A549 (cell line): ENCODE results near the gene ISCU. TPM values are rescaled to one million over a fixed set of nuclear protein-coding genes. Genes with fewer than 3 reads are reported as not detected.

Experiments
- ATAC-seq, 2 experiments: fragments of 200-7000 bp in 1 of 2; fragments of >200 bp in 1 of 2; cut with Nextera tagmentation in 1 of 2; cut with Tn5 transposase in 1 of 2; 3 replicates each; pipeline versions ENCODE4 v1.8.0 to v1.9.1; 2018 to 2020; ENCODE audit warnings: mild to moderate bottlenecking in 1 of 2, moderate library complexity in 1 of 2
- CTCF ChIA-PET: fragments of 300-600 bp; sonication (Branson Sonifier 250); formaldehyde crosslinking; extraction: SDS; loops from one replicate; lab custom pipeline; 2021; ENCODE audit warnings: antibody characterized with exemption, inconsistent platforms; lab: Yijun Ruan, JAX
- POLR2A ChIA-PET: fragments of 350-600 bp; formaldehyde crosslinking; extraction: SDS; loops from one replicate; lab custom pipeline; 2021; ENCODE audit warnings: antibody characterized with exemption, inconsistent platforms; lab: Yijun Ruan, JAX
- DNase-seq, 2 experiments: peaks; one replicate each; pipeline versions ENCODE4 v3.0.0 to v3.0.0-alpha.2; 2011 to 2016; ENCODE audit warnings: low read depth in 1 of 2, low spot score in 1 of 2
- FAIRE-seq: peaks from 2 replicates; lab custom pipeline; 2011; peaks lifted over from hg19 to GRCh38; lab: Jason Lieb, UNC
- H3K27ac ChIP-seq, 2 experiments: fragments of >200 bp; sonication (Bioruptor Twin); formaldehyde crosslinking; 3 replicates each; pipeline ENCODE4 v1.5.1; 2016 to 2017
- H3K4me1 ChIP-seq: fragments of >200 bp; sonication (Bioruptor Twin); formaldehyde crosslinking; 3 replicates; pipeline ENCODE4 v1.6.1; 2016
- H3K4me2 ChIP-seq: fragments of >200 bp; sonication (Bioruptor Twin); formaldehyde crosslinking; 3 replicates; pipeline ENCODE4 v1.6.1; 2016
- H3K4me3 ChIP-seq: fragments of >200 bp; sonication (Bioruptor Twin); formaldehyde crosslinking; 3 replicates; pipeline ENCODE4 v1.5.1; 2016
- H3K9me3 ChIP-seq: fragments of >200 bp; sonication (Bioruptor Twin); formaldehyde crosslinking; 3 replicates; pipeline ENCODE4 v1.6.1; 2016
- BHLHE40 ChIP-seq: IDR thresholded peaks from 2 replicates; pipeline ENCODE4 v1.6.1; 2012; ENCODE audit warnings: low read depth, low read length, inconsistent platforms
- CBX8 ChIP-seq: fragments of 200-600 bp; sonication (generic); IDR thresholded peaks from 2 replicates; pipeline ENCODE4 v1.6.1; 2016
- CEBPB ChIP-seq, 2 experiments: fragments of >200 bp in 1 of 2; sonication (Bioruptor Twin) in 1 of 2; formaldehyde crosslinking in 1 of 2; IDR thresholded peaks; 2 replicates each; pipeline ENCODE4 v1.6.1; 2012 to 2016
- CHD2 ChIP-seq: fragments of 150-350 bp; IDR thresholded peaks from 2 replicates; pipeline ENCODE4 v1.6.1; 2014; ENCODE audit warnings: low read length; ENCODE audit not compliant: partially characterized antibody
- E2F6 ChIP-seq: IDR thresholded peaks from 2 replicates; pipeline ENCODE4 v1.6.1; 2012; ENCODE audit warnings: low read depth, borderline replicate concordance
- ELK1 ChIP-seq: fragments of 150-350 bp; IDR thresholded peaks from 2 replicates; pipeline ENCODE4 v1.6.1; 2014; ENCODE audit warnings: low read depth, mild to moderate bottlenecking, low read length
- EP300 ChIP-seq, 2 experiments: fragments of >200 bp; sonication (Bioruptor Twin); formaldehyde crosslinking; IDR thresholded peaks; 2 replicates in 1 of 2; 3 replicates in 1 of 2; pipeline ENCODE4 v1.6.1; 2016 to 2017
- ESRRA ChIP-seq: fragments of 150-350 bp; IDR thresholded peaks from 2 replicates; pipeline ENCODE4 v1.6.1; 2014; ENCODE audit warnings: mild to moderate bottlenecking, low read length, borderline replicate concordance
- FOSB ChIP-seq: fragments of 250-450 bp; sonication (Bioruptor Pico); IDR thresholded peaks from 2 replicates; pipeline ENCODE4 v1.5.0; 2020; ENCODE audit warnings: mild to moderate bottlenecking, moderate library complexity
- GATA3 ChIP-seq: IDR thresholded peaks from 2 replicates; pipeline ENCODE4 v1.6.1; 2012; ENCODE audit warnings: borderline replicate concordance
- HDAC2 ChIP-seq: fragments of 200-600 bp; sonication (generic); IDR thresholded peaks from 2 replicates; pipeline ENCODE4 v1.6.1; 2016
- HOXA7 ChIP-seq: fragments of 250-450 bp; sonication (Bioruptor Pico); IDR thresholded peaks from 2 replicates; pipeline ENCODE4 v1.5.0; 2020; ENCODE audit warnings: mild to moderate bottlenecking, moderate library complexity
- HOXB13 ChIP-seq: fragments of 250-450 bp; sonication (Bioruptor Pico); IDR thresholded peaks from 2 replicates; pipeline ENCODE4 v1.5.0; 2020; ENCODE audit warnings: low read depth, mild to moderate bottlenecking, moderate library complexity
- JUN ChIP-seq, 2 experiments: fragments of >200 bp; sonication (Bioruptor Twin); formaldehyde crosslinking; IDR thresholded peaks; 2 replicates in 1 of 2; 3 replicates in 1 of 2; pipeline ENCODE4 v1.6.1; 2016 to 2017
- JUNB ChIP-seq: fragments of >200 bp; sonication (Bioruptor Twin); formaldehyde crosslinking; IDR thresholded peaks from 2 replicates; pipeline ENCODE4 v1.6.1; 2016
- MAZ ChIP-seq: fragments of 150-350 bp; IDR thresholded peaks from 2 replicates; pipeline ENCODE4 v1.6.1; 2014; ENCODE audit warnings: antibody characterized with exemption, low read depth, low read length, borderline replicate concordance
- NR3C1 ChIP-seq: fragments of >200 bp; sonication (Bioruptor Twin); formaldehyde crosslinking; IDR thresholded peaks from 3 replicates; pipeline ENCODE4 v1.6.1; 2017
- PHF8 ChIP-seq: fragments of 200-600 bp; sonication (generic); IDR thresholded peaks from 2 replicates; pipeline ENCODE4 v1.6.1; 2016; ENCODE audit warnings: low read depth, mild to moderate bottlenecking, antibody characterized with exemption, moderate library complexity, borderline replicate concordance
- POLR2A ChIP-seq: IDR thresholded peaks from 2 replicates; pipeline ENCODE4 v1.6.1; 2012; ENCODE audit warnings: mild to moderate bottlenecking, low read length
- POLR2AphosphoS2 ChIP-seq: conservative IDR thresholded peaks from 2 replicates; pipeline ENCODE4 v1.6.1; 2012; ENCODE audit warnings: low read length, improper control_type of control experiment, inconsistent platforms
- RARB ChIP-seq: fragments of 250-450 bp; sonication (Bioruptor Pico); IDR thresholded peaks from 2 replicates; pipeline ENCODE4 v1.8.0; 2021; ENCODE audit warnings: mild to moderate bottlenecking, moderate library complexity
- RFX5 ChIP-seq: fragments of 450-650 bp; IDR thresholded peaks from 2 replicates; pipeline ENCODE4 v1.7.1; 2014; ENCODE audit warnings: antibody characterized with exemption, mild to moderate bottlenecking, moderate library complexity
- SMC3 ChIP-seq: fragments of >200 bp; sonication (Bioruptor Twin); formaldehyde crosslinking; IDR thresholded peaks from 3 replicates; pipeline ENCODE4 v1.6.1; 2018; ENCODE audit warnings: inconsistent platforms
- TFCP2L1 ChIP-seq: fragments of 250-450 bp; sonication (Bioruptor Pico); IDR thresholded peaks from 2 replicates; pipeline ENCODE4 v1.5.0; 2021; ENCODE audit warnings: mild to moderate bottlenecking
- ZNF302 ChIP-seq: fragments of 250-450 bp; sonication (Bioruptor Pico); IDR thresholded peaks from 2 replicates; pipeline ENCODE4 v1.9.0; 2021; ENCODE audit warnings: inconsistent platforms, mild to moderate bottlenecking, moderate library complexity
- ZSCAN20 ChIP-seq: fragments of 250-450 bp; sonication (Bioruptor Pico); IDR thresholded peaks from 2 replicates; pipeline ENCODE4 v1.8.0; 2022; ENCODE audit warnings: mild to moderate bottlenecking, moderate library complexity
- WGBS: methylation state at CpG from one replicate; pipeline ENCODE4 v1.1.6; 2017; ENCODE audit errors: missing lambda C conversion rate; 5-methylcytosine and 5-hydroxymethylcytosine counted together
- polyA plus RNA-seq, 4 experiments: library from polyadenylated mRNA; depleted of rRNA in 3 of 4; stranded (reverse); fragments of >200 nt; fragmentation: RNase III in 1 of 4; extraction: RNeasy Plus Mini Kit Qiagen cat#74134 plus additional on column Dnase treatment in 1 of 4; gene quantifications; 2 replicates in 3 of 4; 3 replicates in 1 of 4; pipeline ENCODE4 v1.2.3, GENCODE V29; 2011 to 2017

Gene ISCU
- polyA plus RNA-seq, 2 of the 4 experiments (the other 2 are of a cell fraction) = 97.5 to 174 TPM

GRCh38 chr12:108584456-108585065 is 22.2 kb downstream of the ISCU start:
- no peak for TF ChIP-seq TFCP2L1
- TF ChIP-seq POLR2AphosphoS2 = no peak
- no peak for TF ChIP-seq ESRRA
- TF ChIP-seq ZNF302 (CRISPR knock-in tag) = no peak
- no peak for TF ChIP-seq JUNB
- TF ChIP-seq CHD2 = no peak
- no peak for TF ChIP-seq PHF8
- TF ChIP-seq RARB (CRISPR knock-in tag) = no peak
- no peak for TF ChIP-seq NR3C1
- no peak for TF ChIP-seq POLR2A
- TF ChIP-seq ZSCAN20 (CRISPR knock-in tag) = no peak
- no peak for TF ChIP-seq HDAC2
- CTCF ChIA-PET = interaction anchor here (1.1 to 3.4 kb wide), 4 partner anchors 14 to 33 kb away, joined by 3 to 17 read pairs (median 8); no protein-coding TSS in a partner anchor
- DNase-seq = no peak
- no peak for ATAC-seq
- WGBS = 48% methylated on average over 3 of the region's 3 CpGs
- no peak for FAIRE-seq
- H3K9me3 ChIP-seq = no peaks in the 10 kb centered on the region
- no peak overlapping the region for H3K4me2 ChIP-seq
- no peak overlapping the region for H3K4me3 ChIP-seq
- POLR2A ChIA-PET = no interaction called here
- H3K27ac ChIP-seq = no peak overlapping the region
- H3K4me1 ChIP-seq = no peaks in the 10 kb centered on the region

- 49% methylated on average over 4 of the region's 4 CpGs for WGBS
- CTCF ChIA-PET = interaction anchor here (0.8 to 4.8 kb wide), 3 partner anchors 22 to 38 kb away, joined by 3 to 24 read pairs (median 6); no protein-coding TSS in a partner anchor
Observed at GRCh38 chr12:108585864-108586263, 23.5 kb downstream of the ISCU start.

GRCh38 chr12:108586306-108586705 is 23.9 kb downstream of the ISCU start:
- Histone ChIP-seq H3K4me3 (no peak overlapping the region), H3K4me2 (no peak overlapping the region), H3K4me1 (no peaks in the 10 kb centered on the region), H3K9me3 (no peaks in the 10 kb centered on the region), H3K27ac (no peak overlapping the region)
- ChIA-PET CTCF (interaction anchor here (0.8 to 4.8 kb wide), 3 partner anchors 22 to 37 kb away, joined by 3 to 24 read pairs (median 6); no protein-coding TSS in a partner anchor), POLR2A (no interaction called here)
- DNase-seq (no peak), FAIRE-seq (no peak), ATAC-seq (no peak)
- TF ChIP-seq ELK1 (no peak), FOSB (CRISPR knock-in tag) (no peak), CBX8 (no peak), GATA3 (no peak), BHLHE40 (no peak), EP300 (IDR thresholded peaks at IDR 0.05) (no peak), SMC3 (no peak), POLR2AphosphoS2 (no peak), JUNB (no peak), MAZ (no peak), E2F6 (no peak)
- WGBS = 74% methylated on average over 11 of the region's 11 CpGs

More at GRCh38 chr12:108585864-108586263, 23.5 kb downstream of the ISCU start:
- DNase-seq (no peak), FAIRE-seq (no peak), ATAC-seq (no peak)
- Histone ChIP-seq H3K4me1 (no peaks in the 10 kb centered on the region), H3K4me3 (no peak overlapping the region), H3K27ac (no peak overlapping the region), H3K9me3 (no peaks in the 10 kb centered on the region), H3K4me2 (no peak overlapping the region)
- TF ChIP-seq CEBPB (IDR thresholded peaks at IDR 0.05) = no peak
- no peak for TF ChIP-seq HOXA7 (CRISPR knock-in tag)
- no peak for TF ChIP-seq HOXB13 (CRISPR knock-in tag)
- TF ChIP-seq JUN (IDR thresholded peaks at IDR 0.05) = no peak
- no peak for TF ChIP-seq ZNF302 (CRISPR knock-in tag)
- TF ChIP-seq RFX5 = no peak
- POLR2A ChIA-PET = no interaction called here
